Large intestine (tissue), 3 donors: ENCODE data around the gene C4orf50. TPM values are rescaled to one million over a fixed set of nuclear protein-coding genes. Genes with fewer than 3 reads are reported as not detected.

ENCODE experiments used
- DNase-seq, 2 donors: peaks; one replicate each; pipeline versions ENCODE4 v3.0.0 to v3.0.0-alpha.2; 2013
- H3K27ac ChIP-seq: one replicate; pipeline ENCODE4 v1.5.1; 2013; ENCODE audit warnings: low read length
- H3K27me3 ChIP-seq: 2 replicates; pipeline ENCODE4 v1.6.1; 2013; ENCODE audit warnings: low read length; ENCODE audit not compliant: control insufficient read depth, insufficient read depth
- H3K36me3 ChIP-seq: 2 replicates; pipeline ENCODE4 v1.6.1; 2013; ENCODE audit warnings: low read length; ENCODE audit not compliant: control insufficient read depth, insufficient read depth
- H3K4me1 ChIP-seq: one replicate; pipeline ENCODE4 v1.6.1; 2013; ENCODE audit warnings: low read length; ENCODE audit not compliant: control insufficient read depth, insufficient read depth
- H3K4me3 ChIP-seq: one replicate; pipeline ENCODE4 v1.5.1; 2013; ENCODE audit warnings: low read length
- H3K9me3 ChIP-seq: one replicate; pipeline ENCODE4 v1.6.1; 2013; ENCODE audit warnings: mild to moderate bottlenecking, low read depth, low read length, moderate library complexity; ENCODE audit not compliant: control insufficient read depth
- WGBS: methylation state at CpG from one replicate; pipeline ENCODE4 v1.1.5; 2013; ENCODE audit warnings: low lambda C conversion rate; ENCODE audit not compliant: insufficient coverage; 5-methylcytosine and 5-hydroxymethylcytosine counted together
- polyA plus RNA-seq: library from polyadenylated mRNA; unstranded; fragments of 120-200 nt; gene quantifications from one replicate; pipeline ENCODE4 v1.2.1, GENCODE V29; 2013

The C4orf50 gene
- polyA plus RNA-seq, 1 donor, result 0.58 TPM

DNA sequence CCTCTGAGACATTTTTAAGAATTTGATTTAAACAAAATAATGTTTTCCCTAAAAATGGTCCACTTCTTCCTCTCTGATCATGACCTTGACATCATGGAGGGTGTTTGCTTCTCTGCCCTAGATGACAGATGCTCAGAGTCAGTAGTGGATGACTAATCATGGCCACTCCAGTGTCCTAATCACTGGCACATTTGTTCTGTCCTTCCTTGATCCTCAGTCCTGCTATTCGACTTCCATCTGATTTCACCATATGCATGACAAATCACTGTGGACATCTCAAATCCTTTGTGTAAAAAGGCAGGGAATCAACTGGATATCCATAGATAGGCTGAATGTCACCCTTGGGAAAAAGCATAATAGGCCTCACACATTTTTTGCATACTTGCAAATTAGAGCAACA lies 134.3 kb downstream of the C4orf50 start:
- H3K4me3 ChIP-seq, result no peak overlapping the region
- H3K27me3 ChIP-seq, result peaks cover 28% of the 10 kb centered on the region
- DNase-seq, result no peak
- H3K27ac ChIP-seq, result no peak overlapping the region
- peaks cover 3% of the 10 kb centered on the region for H3K9me3 ChIP-seq
- H3K4me1 ChIP-seq, result no peaks in the 10 kb centered on the region
- WGBS, result no CpG with 5 or more reads among the region's 1 CpG
- H3K36me3 ChIP-seq, result no peaks in the 10 kb centered on the region

DNA sequence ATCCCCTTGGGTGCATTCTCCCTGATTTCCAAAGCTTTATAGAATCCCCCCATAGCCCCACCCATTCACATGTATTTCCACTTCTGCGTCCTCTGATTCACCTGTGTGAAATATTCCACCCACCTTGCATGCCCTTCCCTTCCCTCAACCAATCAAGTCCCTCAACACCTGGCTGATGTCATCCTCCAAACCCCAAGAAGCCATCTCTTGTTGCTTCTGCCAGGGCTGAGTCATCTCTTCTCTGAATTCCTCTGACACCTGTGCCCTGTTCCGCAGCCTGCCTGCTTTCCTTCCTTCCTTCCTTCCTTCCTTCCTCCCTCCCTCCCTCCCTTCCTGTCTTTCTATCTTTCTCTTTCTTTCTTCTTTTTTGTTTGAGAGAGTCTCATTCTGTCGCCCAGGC lies 135.3 kb downstream of the C4orf50 start:
- H3K27ac ChIP-seq, result no peak overlapping the region
- peaks cover 3% of the 10 kb centered on the region for H3K9me3 ChIP-seq
- H3K4me3 ChIP-seq, result no peak overlapping the region
- H3K4me1 ChIP-seq, result no peaks in the 10 kb centered on the region
- H3K27me3 ChIP-seq, result peaks cover 24% of the 10 kb centered on the region
- WGBS, result 100% methylated on average over 1 of the region's 3 CpGs
- no peak for DNase-seq
- no peaks in the 10 kb centered on the region for H3K36me3 ChIP-seq

DNA sequence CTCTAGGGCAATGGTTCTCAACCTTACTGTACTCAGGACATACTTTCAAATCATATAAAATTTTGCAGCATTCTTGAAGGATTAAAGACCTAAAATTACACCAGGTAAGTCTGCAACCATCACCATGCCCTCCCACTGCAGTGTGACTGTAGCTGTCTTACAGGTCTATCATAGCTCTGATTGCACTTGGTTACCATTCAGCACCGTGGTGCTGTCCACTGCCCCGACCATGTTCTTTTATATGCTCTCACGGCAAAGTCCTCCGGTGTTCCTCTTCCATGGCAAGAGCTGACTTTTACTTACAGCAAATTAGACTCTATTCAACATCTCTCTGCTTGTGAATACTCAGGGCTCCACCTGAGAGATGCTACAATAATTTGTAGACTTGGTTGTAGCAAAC lies 136.9 kb downstream of the C4orf50 start:
- H3K27ac ChIP-seq, result no peak overlapping the region
- H3K4me1 ChIP-seq, result no peaks in the 10 kb centered on the region
- H3K36me3 ChIP-seq, result no peaks in the 10 kb centered on the region
- no peak for DNase-seq
- 0% methylated on average over 2 of the region's 4 CpGs for WGBS
- no peaks in the 10 kb centered on the region for H3K9me3 ChIP-seq
- peaks cover 9% of the 10 kb centered on the region for H3K27me3 ChIP-seq
- no peak overlapping the region for H3K4me3 ChIP-seq

DNA sequence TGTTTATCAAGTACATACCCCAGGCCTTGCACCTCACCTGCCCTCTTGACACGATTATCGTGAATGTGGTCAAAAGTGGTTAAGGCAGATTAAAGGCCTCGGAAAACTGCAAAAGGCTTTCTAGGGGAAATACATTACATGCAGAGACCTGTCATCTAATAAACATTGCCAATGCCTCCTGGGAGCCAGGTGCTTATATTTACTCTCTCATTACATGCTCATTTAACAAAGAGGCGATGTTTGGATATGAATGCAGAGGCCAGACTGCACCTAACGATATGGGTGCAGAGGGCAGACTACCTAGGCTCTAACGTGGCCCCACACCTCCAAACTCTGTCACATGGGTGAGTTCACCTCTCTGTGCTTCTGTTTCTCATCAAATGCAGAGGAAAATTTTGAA lies 139.9 kb downstream of the C4orf50 start:
- Histone ChIP-seq H3K9me3 (no peaks in the 10 kb centered on the region), H3K36me3 (no peaks in the 10 kb centered on the region), H3K27me3 (no peaks in the 10 kb centered on the region), H3K4me3 (no peak overlapping the region), H3K4me1 (no peaks in the 10 kb centered on the region), H3K27ac (no peak overlapping the region)
- WGBS, result 71% methylated on average over 1 of the region's 6 CpGs
- DNase-seq, result no peak

DNA sequence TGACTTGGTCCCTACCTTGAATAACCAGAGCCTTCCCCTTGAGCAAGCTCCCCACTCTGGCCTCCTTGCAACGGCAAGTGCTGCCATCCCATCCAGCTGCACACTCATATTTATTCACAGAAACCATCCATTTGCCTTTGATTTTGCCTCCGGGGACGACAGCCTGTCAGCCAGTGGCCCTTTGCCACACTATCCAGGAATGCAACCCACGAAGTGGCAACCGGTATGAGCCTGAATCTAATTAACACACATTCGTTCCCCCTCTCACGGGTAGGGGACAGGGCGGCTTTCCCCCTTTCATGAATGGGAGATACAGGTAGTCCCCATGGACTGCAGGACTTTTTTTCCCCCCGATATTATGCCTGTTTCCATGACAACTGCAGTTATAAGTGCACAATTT lies 140.8 kb downstream of the C4orf50 start:
- no peaks in the 10 kb centered on the region for H3K36me3 ChIP-seq
- no peak overlapping the region for H3K4me3 ChIP-seq
- H3K27me3 ChIP-seq, result no peaks in the 10 kb centered on the region
- no CpG with 5 or more reads among the region's 9 CpGs for WGBS
- H3K27ac ChIP-seq, result no peak overlapping the region
- H3K9me3 ChIP-seq, result no peaks in the 10 kb centered on the region
- no peaks in the 10 kb centered on the region for H3K4me1 ChIP-seq
- DNase-seq, result no peak

DNA sequence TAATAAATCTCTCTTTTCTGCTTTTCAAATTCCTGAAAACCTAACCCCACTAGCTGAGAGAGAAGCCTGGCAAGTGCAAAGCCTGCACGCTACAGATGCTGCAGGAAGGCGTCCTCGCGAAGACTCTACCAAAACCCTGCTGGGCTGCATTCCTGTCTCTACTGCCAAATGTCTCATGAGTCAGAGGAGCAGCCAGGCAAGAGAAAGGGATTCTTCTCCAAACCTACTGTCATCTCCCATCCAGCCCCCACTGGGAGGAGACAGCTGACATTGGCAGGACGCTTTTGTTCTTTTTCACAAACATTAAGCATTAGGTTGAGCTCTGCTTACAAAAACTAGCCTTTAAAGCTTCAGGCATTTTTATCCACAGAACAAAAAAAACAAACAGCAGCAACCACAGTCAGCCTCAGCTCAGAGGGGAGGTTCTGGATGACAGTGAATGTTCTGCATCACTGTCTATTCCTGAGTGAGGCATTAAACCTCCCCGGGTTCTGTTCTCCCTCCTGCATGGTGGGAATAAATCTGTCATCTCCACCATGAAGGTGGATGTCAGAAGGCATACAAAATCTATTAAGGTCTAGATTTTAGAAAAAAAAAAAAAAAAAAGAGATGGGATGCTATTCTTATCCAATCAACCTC lies 143.3 kb downstream of the C4orf50 start:
- no CpG with 5 or more reads among the region's 6 CpGs for whole genome bisulfite sequencing
- Histone ChIP-seq H3K4me1 (no peaks in the 10 kb centered on the region), H3K27ac (no peak overlapping the region), H3K4me3 (no peak overlapping the region), H3K9me3 (no peaks in the 10 kb centered on the region), H3K27me3 (no peaks in the 10 kb centered on the region), H3K36me3 (no peaks in the 10 kb centered on the region)
- no peak for DNase-seq

DNA sequence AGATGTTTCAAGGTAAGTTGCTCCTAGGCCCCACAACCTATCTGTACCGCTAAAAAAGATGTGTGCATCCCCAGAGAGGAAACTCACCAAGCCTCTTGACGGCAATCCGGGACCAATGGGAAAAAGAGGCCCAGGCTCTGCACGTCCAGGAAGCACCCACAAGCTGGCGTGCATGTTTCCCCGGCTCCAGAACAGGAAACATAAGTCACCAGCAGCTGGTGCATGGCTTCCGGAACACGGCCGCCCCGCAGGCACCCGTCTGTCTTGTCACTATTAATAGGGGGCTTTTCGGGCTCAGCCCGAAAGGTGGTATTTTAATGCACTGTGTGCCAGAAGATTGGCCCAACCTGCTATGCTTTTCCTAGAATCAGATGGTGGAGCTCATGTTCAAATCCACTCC lies 147.5 kb downstream of the C4orf50 start:
- H3K9me3 ChIP-seq, result no peaks in the 10 kb centered on the region
- H3K27ac ChIP-seq, result no peak overlapping the region
- no peaks in the 10 kb centered on the region for H3K36me3 ChIP-seq
- no peaks in the 10 kb centered on the region for H3K4me1 ChIP-seq
- H3K4me3 ChIP-seq, result no peak overlapping the region
- WGBS, result no CpG with 5 or more reads among the region's 13 CpGs
- DNase-seq, result no peak
- no peaks in the 10 kb centered on the region for H3K27me3 ChIP-seq

DNA sequence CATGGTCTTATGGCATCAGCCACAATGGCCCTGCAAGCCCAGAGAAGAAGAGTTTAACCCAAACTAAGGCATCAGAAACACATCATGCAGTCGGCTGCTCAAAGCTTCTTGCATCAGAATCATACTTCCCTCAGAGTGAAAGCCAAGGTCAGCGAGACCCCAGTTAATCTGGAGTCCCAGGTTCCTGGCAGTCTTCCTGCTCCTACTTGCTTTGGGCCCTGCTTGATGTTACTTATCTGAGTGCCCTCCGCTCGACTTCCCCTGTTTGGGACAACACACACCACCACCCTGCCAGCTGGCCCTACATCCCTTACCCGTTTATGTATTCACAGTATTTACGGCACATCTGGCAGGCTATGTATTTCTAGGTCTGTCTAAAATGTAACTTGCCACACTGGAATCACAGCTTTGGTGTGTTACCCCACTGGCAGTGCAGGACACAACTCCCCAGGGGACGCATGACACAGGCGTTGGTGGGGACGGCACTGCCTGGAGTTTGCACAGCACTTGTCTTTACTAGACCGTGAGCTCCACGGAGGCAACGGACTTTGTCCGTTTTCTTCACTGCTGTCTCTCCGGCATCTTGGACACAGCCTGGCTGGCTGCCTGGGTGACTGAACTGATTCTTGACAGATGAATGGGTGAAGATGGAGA lies 148.1 kb downstream of the C4orf50 start:
- no peaks in the 10 kb centered on the region for H3K9me3 ChIP-seq
- H3K4me1 ChIP-seq, result no peaks in the 10 kb centered on the region
- DNase-seq, result no peak
- H3K27me3 ChIP-seq, result no peaks in the 10 kb centered on the region
- no peak overlapping the region for H3K4me3 ChIP-seq
- H3K27ac ChIP-seq, result no peak overlapping the region
- WGBS, result no CpG with 5 or more reads among the region's 14 CpGs
- H3K36me3 ChIP-seq, result no peaks in the 10 kb centered on the region

DNA sequence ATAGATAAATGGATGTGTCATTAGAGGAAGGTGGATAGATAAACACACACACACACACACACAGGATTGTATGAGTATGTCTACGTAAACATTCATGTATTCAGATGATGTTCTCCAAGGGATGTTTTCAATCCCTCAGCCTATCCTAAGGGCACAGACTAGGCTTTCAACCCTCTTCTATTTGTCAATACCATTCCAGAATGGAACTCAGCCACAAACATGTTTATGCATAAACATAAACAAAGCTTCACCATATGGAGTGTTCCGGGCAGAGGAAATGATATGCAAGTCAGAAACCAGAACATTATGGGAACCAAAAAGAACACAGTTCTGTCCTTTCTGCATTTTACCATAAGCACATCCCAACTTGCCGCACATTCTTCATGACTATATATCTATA lies 150.4 kb downstream of the C4orf50 start:
- no peaks in the 10 kb centered on the region for H3K9me3 ChIP-seq
- no peak for DNase-seq
- no peak overlapping the region for H3K4me3 ChIP-seq
- no peak overlapping the region for H3K27ac ChIP-seq
- WGBS, result no CpG with 5 or more reads among the region's 3 CpGs
- H3K36me3 ChIP-seq, result no peaks in the 10 kb centered on the region
- no peaks in the 10 kb centered on the region for H3K4me1 ChIP-seq
- no peaks in the 10 kb centered on the region for H3K27me3 ChIP-seq

DNA sequence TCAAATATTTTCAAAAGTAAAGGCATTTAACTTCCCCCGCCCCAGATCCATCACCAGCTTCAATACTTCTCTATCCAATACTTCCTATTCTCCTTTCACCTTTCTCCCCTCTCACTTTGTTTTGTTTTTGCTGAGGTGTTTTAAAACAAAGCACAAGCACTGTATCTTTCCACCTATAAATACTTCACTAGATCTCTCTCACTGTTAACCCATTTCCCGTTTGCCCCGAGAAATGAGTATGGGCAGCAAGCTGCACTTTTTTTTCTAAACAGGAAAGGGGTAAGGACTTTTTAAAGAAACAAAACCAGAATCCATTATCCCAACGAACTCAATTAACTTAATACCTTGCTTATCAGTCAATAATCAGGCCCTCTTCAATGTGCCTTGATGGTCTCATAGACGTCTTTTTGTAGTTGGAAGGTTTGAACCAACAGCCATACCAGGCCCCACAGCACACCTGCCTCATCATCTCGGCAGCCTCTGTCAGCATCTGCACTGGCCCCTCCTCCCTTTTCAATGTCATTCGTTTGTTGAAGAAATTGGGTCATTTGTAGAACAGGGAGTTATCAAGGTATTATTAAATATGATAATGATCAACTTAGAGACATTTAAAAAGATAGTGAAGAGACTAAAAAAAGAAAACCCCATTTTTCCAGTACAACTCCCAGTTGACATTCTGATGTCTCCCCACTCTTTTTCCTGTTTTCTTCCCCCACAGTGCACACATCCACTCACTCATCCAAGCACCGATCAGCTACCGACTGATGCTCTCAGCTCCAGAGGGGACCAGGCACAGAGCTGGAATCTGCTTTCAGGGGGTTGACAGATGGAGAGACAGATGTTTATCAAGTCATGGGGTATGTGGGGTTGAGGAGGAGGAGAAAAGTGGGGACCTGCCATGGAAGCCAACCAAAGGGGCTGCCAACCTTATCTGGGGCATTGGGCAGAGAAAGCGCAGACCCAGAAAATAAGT lies 151.1 kb downstream of the C4orf50 start:
- Histone ChIP-seq H3K4me1 (no peaks in the 10 kb centered on the region), H3K36me3 (no peaks in the 10 kb centered on the region), H3K27ac (no peak overlapping the region), H3K27me3 (no peaks in the 10 kb centered on the region), H3K9me3 (no peaks in the 10 kb centered on the region), H3K4me3 (no peak overlapping the region)
- 85% methylated on average over 4 of the region's 10 CpGs for WGBS
- DNase-seq, result no peak
